Liver (tissue), 9 donors: Measurements from ENCODE around the gene REC114. TPM values are rescaled to one million over a fixed set of nuclear protein-coding genes. Genes with fewer than 3 reads are reported as not detected.

Source experiments
- DNase-seq: peaks from one replicate; pipeline ENCODE4 v3.0.0-alpha.2; 2017; ENCODE audit warnings: low spot score
- H3K27ac ChIP-seq, 2 donors: one replicate each; pipeline ENCODE4 v1.7.0; 2013; ENCODE audit warnings: inconsistent platforms in 2 of 2, low read length in 2 of 2, control low read depth in 1 of 2, low read depth in 1 of 2, mild to moderate bottlenecking in 1 of 2
- H3K27me3 ChIP-seq, 4 donors: one replicate each; pipeline versions ENCODE4 v1.6.1 to v1.7.0; 2013; ENCODE audit warnings: low read length in 3 of 4, inconsistent platforms in 1 of 4, mild to moderate bottlenecking in 1 of 4, moderate library complexity in 1 of 4; ENCODE audit not compliant: control insufficient read depth in 4 of 4, insufficient read depth in 4 of 4
- H3K36me3 ChIP-seq, 4 donors: one replicate each; pipeline versions ENCODE4 v1.6.1 to v1.7.0; 2013; ENCODE audit warnings: low read length in 3 of 4, mild to moderate bottlenecking in 3 of 4, low read depth in 1 of 4, moderate library complexity in 1 of 4; ENCODE audit not compliant: control insufficient read depth in 4 of 4, insufficient read depth in 3 of 4
- H3K4me1 ChIP-seq, 4 donors: one replicate each; pipeline versions ENCODE4 v1.6.1 to v1.7.0; 2013; ENCODE audit warnings: low read length in 3 of 4, mild to moderate bottlenecking in 3 of 4, moderate library complexity in 1 of 4; ENCODE audit not compliant: control insufficient read depth in 4 of 4, insufficient read depth in 4 of 4
- H3K4me3 ChIP-seq, 3 donors: one replicate each; pipeline versions ENCODE4 v1.6.1 to v1.7.0; 2013; ENCODE audit warnings: low read length in 3 of 3, control low read depth in 1 of 3, low read depth in 1 of 3, mild to moderate bottlenecking in 1 of 3
- H3K9ac ChIP-seq, 2 donors: one replicate each; pipeline ENCODE4 v1.7.0; 2013; ENCODE audit warnings: low read length in 2 of 2, mild to moderate bottlenecking in 2 of 2, moderate library complexity in 2 of 2, control low read depth in 1 of 2, low read depth in 1 of 2
- H3K9me3 ChIP-seq, 4 donors: one replicate each; pipeline versions ENCODE4 v1.6.1 to v1.7.0; 2013; ENCODE audit warnings: low read length in 3 of 4; ENCODE audit not compliant: control insufficient read depth in 4 of 4
- ATF3 ChIP-seq: IDR thresholded peaks from 2 replicates; pipeline ENCODE4 v1.6.1; 2016; ENCODE audit warnings: antibody characterized with exemption
- CTCF ChIP-seq: fragments of 150-350 bp; IDR thresholded peaks from 2 replicates; pipeline ENCODE4 v1.5.1; 2017; ENCODE audit warnings: improper control_type of control experiment, low read depth, low read length; ENCODE audit not compliant: missing input control
- EGR1 ChIP-seq, 2 donors: IDR thresholded peaks; 2 replicates each; pipeline ENCODE4 v1.6.1; 2016 to 2018; ENCODE audit warnings: antibody characterized with exemption in 2 of 2, low read depth in 2 of 2
- GABPA ChIP-seq, 2 donors: IDR thresholded peaks in 1 of 2; conservative IDR thresholded peaks in 1 of 2; 2 replicates each; pipeline ENCODE4 v1.6.1; 2016; ENCODE audit warnings: antibody characterized with exemption in 2 of 2, mild to moderate bottlenecking in 1 of 2, moderate library complexity in 1 of 2
- HNF4A ChIP-seq, 2 donors: conservative IDR thresholded peaks; 2 replicates each; pipeline ENCODE4 v1.6.1; 2016; ENCODE audit warnings: antibody characterized with exemption in 2 of 2, mild to moderate bottlenecking in 2 of 2
- HNF4G ChIP-seq: IDR thresholded peaks from 2 replicates; pipeline ENCODE4 v1.6.1; 2016; ENCODE audit warnings: antibody characterized with exemption
- JUND ChIP-seq, 2 donors: IDR thresholded peaks; 2 replicates each; pipeline ENCODE4 v1.6.1; 2016; ENCODE audit warnings: antibody characterized with exemption in 2 of 2
- NR2F2 ChIP-seq: IDR thresholded peaks from 2 replicates; pipeline ENCODE4 v1.6.1; 2016; ENCODE audit warnings: antibody characterized with exemption
- RAD21 ChIP-seq, 2 donors: IDR thresholded peaks; 2 replicates each; pipeline ENCODE4 v1.6.1; 2016; ENCODE audit warnings: antibody characterized with exemption in 2 of 2, mild to moderate bottlenecking in 2 of 2
- RXRA ChIP-seq, 2 donors: IDR thresholded peaks; 2 replicates each; pipeline ENCODE4 v1.6.1; 2017 to 2018; ENCODE audit warnings: antibody characterized with exemption in 2 of 2, mild to moderate bottlenecking in 1 of 2
- SP1 ChIP-seq: IDR thresholded peaks from 2 replicates; pipeline ENCODE4 v1.6.1; 2018; ENCODE audit warnings: antibody characterized with exemption, mild to moderate bottlenecking
- YY1 ChIP-seq: IDR thresholded peaks from 2 replicates; pipeline ENCODE4 v1.6.1; 2016; ENCODE audit warnings: antibody characterized with exemption, mild to moderate bottlenecking
- WGBS: extraction: QIAGEN DNeasy Blood & Tissue Kit; methylation state at CpG from one replicate; pipeline ENCODE4 v1.1.7; 2013; 5-methylcytosine and 5-hydroxymethylcytosine counted together
- polyA plus RNA-seq, 2 donors: library from polyadenylated mRNA; stranded (reverse) in 1 of 2; unstranded in 1 of 2; fragments of 200-250 nt in 1 of 2; fragments of >200 nt in 1 of 2; fragmentation: Nextera tagmentation in 1 of 2; extraction: Ambion mirVana in 1 of 2; gene quantifications; one replicate each; pipeline versions ENCODE4 v1.2.1 to v1.2.3, GENCODE V29; 2013 to 2015
- total RNA-seq, 2 donors: library from RNA; depleted of rRNA; stranded (reverse); fragments of >200 nt; gene quantifications; one replicate each; pipeline ENCODE4 v1.2.3, GENCODE V29; 2014
- TF ChIP-seq, protein P1 (sequence below): IDR thresholded peaks from 2 replicates; pipeline ENCODE4 v1.6.1; 2016; ENCODE audit warnings: antibody characterized with exemption
- donor health status: healthy.
- donor health status: healthy.
- donor health status: healthy.
- donor health status: healthy.
- donor health status: healthy.

REC114 gene
- total and polyA plus RNA-seq, 4 donors = not detected

GRCh38 chr15:73600413-73601335, 157.7 kb downstream of the REC114 start:
- 93% methylated on average over 5 of the region's 5 CpGs for WGBS
- no peak overlapping the region for H3K4me3 ChIP-seq
- H3K4me1 ChIP-seq = peaks cover 0 to 18% (median 15%) of the 10 kb centered on the region in 4 donors
- H3K27me3 ChIP-seq = no peaks in the 10 kb centered on the region
- H3K9me3 ChIP-seq = no peaks in the 10 kb centered on the region
- H3K27ac ChIP-seq = no peak overlapping the region
- H3K36me3 ChIP-seq = no peaks in the 10 kb centered on the region
- no peak for DNase-seq
- TF ChIP-seq HNF4G = no peak
- H3K9ac ChIP-seq = no peak overlapping the region

DNA sequence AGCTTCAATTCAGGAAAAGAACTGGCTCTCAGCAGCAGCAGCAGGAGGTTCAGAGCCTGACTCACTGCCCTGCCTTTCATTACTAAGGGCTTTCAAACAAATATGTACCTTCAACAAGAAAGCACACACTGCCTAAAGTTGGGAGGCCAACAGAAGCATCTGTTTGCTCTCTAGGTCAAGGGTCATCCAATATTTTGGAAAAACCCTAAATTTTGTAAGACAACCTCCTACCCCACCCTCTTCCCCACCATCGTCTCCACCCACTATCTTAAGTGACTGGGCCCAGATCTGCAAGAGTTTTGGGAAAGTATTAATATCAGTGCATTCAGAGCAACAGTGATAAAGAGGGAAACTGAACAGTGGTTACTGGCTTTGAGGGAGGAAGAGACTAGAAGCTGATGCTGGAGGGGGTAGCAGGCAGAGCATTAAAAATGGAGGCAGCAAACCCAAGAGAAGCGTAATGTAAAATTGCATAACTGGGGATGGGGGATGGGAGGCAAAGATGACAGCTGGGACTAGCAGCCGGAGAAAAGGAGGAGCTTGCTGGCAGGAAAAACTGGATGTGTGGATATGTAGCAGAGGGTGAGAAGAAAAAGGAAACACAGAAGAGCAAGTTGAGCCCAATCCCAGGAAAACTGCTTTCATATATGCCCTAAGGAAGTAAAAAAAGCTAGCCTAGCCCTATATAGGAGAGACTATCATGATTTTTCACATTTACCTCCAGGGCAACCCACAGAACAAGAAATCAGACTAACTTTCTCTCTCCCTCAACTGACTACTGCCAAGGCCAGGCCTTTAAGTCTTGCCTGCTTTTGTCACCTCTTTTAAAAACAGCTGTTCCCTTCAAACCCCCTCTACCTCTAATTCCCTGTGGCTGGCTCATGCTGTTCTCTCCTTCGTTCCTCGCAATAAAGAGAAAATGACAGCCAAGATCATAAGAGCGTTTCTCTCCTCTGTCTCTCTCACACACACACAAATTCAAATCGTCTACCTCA, 158.8 kb downstream of the REC114 start:
- Histone ChIP-seq H3K9me3 (no peaks in the 10 kb centered on the region), H3K9ac (no peak overlapping the region), H3K27me3 (no peaks in the 10 kb centered on the region), H3K27ac (peak overlapping the region; percentile 1 to 15), H3K4me3 (no peak overlapping the region), H3K4me1 (peaks cover 0 to 18% (median 15%) of the 10 kb centered on the region in 4 donors), H3K36me3 (no peaks in the 10 kb centered on the region)
- 60% methylated on average over 7 of the region's 7 CpGs for WGBS
- no peak for DNase-seq
- peak; percentile 49 for TF ChIP-seq NR2F2
- TF ChIP-seq JUND (IDR thresholded peaks at IDR 0.05) = peak in 1 of 2 donors; percentile 25
- peak; percentile 46 for TF ChIP-seq YY1
- TF ChIP-seq CTCF = no peak

GRCh38 chr15:73602446-73602843, 159.5 kb downstream of the REC114 start:
- peaks cover 0 to 18% (median 15%) of the 10 kb centered on the region in 4 donors for H3K4me1 ChIP-seq
- H3K27me3 ChIP-seq = no peaks in the 10 kb centered on the region
- DNase-seq = no peak
- no peak overlapping the region for H3K4me3 ChIP-seq
- H3K9ac ChIP-seq = no peak overlapping the region
- no peaks in the 10 kb centered on the region for H3K9me3 ChIP-seq
- peak overlapping the region in 1 of 2 donors; percentile 15 for H3K27ac ChIP-seq
- 55% methylated on average over 1 of the region's 1 CpG for WGBS
- TF ChIP-seq ATF3 = no peak
- TF ChIP-seq, protein P1, sequence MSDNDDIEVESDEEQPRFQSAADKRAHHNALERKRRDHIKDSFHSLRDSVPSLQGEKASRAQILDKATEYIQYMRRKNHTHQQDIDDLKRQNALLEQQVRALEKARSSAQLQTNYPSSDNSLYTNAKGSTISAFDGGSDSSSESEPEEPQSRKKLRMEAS = no peak
- TF ChIP-seq HNF4G = no peak
- TF ChIP-seq GABPA (IDR thresholded peaks at IDR 0.05 in 1 of 2, conservative IDR thresholded peaks at IDR 0.05 in 1 of 2) = no peak
- TF ChIP-seq EGR1 (IDR thresholded peaks at IDR 0.05; ENCODE audit: low read depth in 2 of 2) = no peak
- no peak for TF ChIP-seq CTCF
- no peak for TF ChIP-seq RXRA (IDR thresholded peaks at IDR 0.05)
- no peak for TF ChIP-seq RAD21 (IDR thresholded peaks at IDR 0.05)
- no peak for TF ChIP-seq SP1
- TF ChIP-seq HNF4A (conservative IDR thresholded peaks at IDR 0.05) = no peak
- H3K36me3 ChIP-seq = no peaks in the 10 kb centered on the region
